ENCODE measurements around the gene OR51G2.
"Not testable (repeated sequence)": the region's sequence is repeated elsewhere in the genome, so short reads cannot be mapped to it uniquely, and the experiment has no call there.

Gene OR51G2, protein sequence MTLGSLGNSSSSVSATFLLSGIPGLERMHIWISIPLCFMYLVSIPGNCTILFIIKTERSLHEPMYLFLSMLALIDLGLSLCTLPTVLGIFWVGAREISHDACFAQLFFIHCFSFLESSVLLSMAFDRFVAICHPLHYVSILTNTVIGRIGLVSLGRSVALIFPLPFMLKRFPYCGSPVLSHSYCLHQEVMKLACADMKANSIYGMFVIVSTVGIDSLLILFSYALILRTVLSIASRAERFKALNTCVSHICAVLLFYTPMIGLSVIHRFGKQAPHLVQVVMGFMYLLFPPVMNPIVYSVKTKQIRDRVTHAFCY

DNA sequence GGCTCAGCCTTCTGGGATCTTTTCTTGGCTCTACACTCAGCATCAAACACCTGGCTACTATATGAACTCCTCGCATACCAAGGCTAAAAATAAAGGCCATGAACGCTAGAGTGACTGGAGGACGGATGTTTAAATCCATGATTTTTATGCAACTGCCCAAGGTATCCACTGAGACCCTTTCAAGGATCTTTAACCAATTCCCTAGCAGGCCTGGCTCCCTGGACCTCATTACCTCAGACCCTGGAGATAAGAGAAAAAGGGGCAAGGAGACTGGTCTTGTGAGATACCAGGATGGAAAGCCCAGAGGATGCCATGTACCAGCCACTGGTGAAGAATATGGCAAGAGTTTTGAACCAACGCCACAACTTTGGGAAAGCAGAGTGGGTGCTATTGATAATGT lies at the start of gene OR51G2:
Gene OR51G2 (minus strand): TSS at position 101 of the 400 bp plus-strand sequence. CDS start 3,687 bp downstream, outside the sequence.
- no peak for DNase-seq (ENCODE audit: low read depth)

DNA sequence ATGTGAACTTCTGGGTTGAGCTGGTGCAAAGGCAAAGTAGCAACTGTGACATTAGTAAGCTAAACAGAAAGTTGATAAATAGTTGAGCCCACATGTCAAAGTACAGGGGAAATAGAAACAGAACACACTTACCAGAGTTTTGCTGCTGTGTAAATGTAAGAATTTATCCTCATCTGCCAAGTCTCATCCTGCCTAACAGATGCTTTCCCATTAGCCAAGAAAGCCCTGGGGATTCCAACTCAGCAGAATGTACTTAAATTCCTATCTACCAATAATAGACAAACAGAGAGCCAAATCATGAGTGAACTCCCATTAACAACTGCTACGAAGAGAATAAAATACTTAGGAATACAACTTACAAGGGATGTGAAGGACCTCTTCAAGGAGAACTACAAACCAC lies 43.7 kb upstream of the OR51G2 start:
- DNase-seq (ENCODE audit: low read depth) = no peak

DNA sequence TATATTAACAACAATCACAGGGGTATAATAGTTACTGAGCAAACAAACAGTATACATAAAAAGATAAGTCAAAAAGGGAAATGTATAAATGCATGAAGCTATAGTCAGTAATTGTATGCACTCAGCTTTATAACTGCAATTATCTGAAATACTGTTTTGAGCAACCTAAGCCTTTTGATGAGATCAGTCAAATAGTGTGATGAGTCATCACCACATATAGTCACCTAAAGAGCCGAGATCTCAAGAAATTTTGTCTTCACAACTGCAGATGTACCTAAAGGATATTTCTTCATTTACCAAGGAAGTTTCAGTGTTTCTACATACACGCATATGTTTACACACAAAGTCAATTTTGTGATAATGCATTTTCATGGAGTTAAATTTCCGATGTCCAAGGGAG lies 41.7 kb upstream of the OR51G2 start:
- DNase-seq (ENCODE audit: low read depth) = no peak

DNA sequence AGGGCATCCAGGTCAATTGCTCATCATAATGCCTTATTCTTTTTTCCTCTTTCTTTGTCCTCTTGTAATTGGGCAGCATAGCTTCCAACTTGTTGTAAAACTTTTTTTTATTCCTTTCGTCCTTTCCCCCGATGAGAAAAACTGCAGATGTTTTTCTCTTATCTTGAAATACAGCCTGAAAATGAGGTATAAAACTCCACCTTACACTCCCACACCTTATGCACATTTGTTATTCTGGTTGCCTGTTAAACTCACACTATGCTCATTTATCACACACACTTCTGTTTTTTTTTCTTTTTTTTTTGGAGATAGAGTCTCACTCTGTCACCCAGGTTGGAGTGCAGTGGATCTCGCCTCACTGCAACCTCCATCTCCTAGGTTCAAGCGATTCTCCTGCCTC lies 38.2 kb upstream of the OR51G2 start:
- no peak for DNase-seq (ENCODE audit: low read depth)

DNA sequence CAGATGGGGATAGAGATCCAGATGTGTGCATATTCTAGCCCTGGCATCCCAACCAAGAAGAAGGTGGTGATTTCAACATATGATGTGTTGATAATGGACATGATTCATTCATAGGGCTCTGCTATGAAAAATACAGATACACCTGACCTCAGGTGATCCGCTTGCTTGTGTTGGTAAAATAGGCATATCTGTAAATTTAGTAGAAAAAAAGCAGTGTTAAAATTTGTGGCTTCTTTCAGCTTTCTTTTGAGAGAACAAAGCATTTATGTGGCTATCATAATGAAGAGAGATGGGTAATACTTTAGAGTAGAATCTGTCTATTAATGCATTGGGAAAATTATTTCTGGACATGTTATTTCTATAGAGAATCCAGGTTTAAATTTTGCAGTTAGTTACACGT lies 36.5 kb upstream of the OR51G2 start, which contains the start of gene OR51A2:
Gene OR51A2 (minus strand): TSS at position 101 of the 400 bp plus-strand sequence. CDS start 0 bp downstream, at position 101.
- DNase-seq (ENCODE audit: low read depth) = not testable (repeated sequence)

DNA sequence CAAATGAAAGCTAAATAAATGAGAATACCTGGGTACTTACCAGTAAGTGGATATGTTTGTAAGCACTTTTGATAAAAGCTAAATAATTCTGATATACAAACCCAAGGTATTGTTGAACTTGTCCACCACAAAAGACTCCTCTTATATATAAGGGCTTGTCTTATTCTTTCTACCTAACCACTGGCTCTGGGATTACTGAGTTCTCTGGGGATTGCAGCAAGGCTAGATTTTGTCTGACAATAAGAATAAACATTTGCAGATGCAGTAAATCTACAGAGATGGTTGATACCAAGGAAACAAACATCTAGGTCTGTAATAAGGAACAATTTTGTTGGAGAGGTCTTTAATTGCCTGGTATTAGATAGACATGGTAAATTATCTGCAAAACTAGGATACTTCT lies 28.4 kb upstream of the OR51G2 start, which contains the start of gene OR51A4:
Gene OR51A4 (minus strand): TSS at position 101 of the 400 bp plus-strand sequence. CDS start 505 bp downstream, outside the sequence.
- no peak for DNase-seq (ENCODE audit: low read depth)

DNA sequence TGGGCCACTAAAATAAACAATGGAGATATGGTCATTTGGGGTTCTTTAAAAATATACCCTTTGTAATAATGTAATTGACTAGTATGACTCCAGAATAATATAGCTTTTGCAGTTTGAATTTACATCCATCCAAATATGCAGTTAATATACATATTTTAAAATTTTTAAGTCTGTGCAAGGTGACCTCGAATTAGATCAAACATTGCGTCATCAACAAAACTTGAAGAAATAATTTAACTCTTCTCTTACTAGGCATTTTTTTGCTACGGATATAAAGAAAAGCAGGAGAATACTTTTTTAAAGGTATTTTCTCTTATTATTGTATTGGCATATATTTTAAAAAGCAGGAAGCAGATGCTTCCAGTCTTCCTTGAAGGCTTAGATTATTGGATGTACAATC lies 17.6 kb upstream of the OR51G2 start:
- DNase-seq (ENCODE audit: low read depth) = no peak

DNA sequence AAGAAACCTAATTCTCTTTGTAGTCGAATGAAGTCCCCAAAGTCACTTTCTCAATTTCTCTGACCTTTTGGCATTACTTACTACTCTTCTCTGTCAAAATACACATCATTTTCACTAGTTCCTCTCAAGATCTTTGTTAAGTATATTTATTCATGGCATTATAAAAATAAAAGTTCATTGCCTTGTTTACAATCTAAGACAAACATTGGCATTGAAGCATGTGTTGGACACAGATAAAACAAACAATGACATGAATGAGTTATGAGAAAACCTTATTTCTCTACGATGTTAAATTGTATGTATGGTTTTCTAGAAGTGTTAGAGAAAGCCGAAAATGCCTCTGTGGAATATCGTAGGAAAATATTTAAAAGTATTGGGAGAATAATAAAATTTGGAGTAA lies 13.6 kb upstream of the OR51G2 start:
- no peak for DNase-seq (ENCODE audit: low read depth)

DNA sequence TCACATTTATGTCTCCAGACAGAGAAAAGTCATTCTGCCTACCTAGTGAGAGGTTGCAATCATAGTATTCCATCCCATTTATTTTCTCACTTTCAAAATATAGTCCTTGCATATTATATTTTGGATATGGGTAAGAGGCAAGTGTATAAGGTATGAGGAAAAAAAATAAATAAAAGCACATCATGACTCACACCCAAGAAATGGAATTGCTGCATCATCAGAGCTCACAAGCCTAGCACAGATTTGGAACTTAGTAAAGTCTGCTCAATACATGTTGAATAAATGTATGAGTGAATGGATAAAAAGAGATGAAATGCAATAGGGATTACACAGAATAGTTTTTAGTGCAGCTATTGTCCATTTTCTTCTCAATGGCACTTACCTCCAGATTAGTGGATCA lies 7.5 kb upstream of the OR51G2 start:
- no peak for DNase-seq (ENCODE audit: low read depth)

DNA sequence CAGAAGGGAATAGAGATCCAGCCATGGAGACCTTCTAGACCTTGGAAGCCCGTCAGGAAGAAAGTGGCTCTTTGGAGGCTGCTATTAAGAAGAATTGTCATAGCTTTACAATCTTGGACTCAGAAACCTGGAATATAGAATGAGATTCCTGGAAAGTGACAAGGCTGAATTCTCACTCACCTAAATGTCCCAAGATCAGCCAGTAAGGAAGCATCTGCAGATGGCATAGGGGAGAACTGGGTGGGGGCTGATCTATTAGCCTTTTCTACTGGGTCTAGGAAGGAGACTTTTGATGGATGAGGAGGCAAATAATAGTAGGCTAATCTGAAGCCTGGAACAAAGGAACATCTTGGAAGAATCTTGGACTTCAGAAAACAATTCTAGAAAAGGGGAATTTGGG lies 5.1 kb upstream of the OR51G2 start, which contains the start of gene OR51G1:
Gene OR51G1 (minus strand): TSS at position 101 of the 400 bp plus-strand sequence. CDS start 0 bp downstream, at position 101.
- no peak for DNase-seq (ENCODE audit: low read depth)

DNA sequence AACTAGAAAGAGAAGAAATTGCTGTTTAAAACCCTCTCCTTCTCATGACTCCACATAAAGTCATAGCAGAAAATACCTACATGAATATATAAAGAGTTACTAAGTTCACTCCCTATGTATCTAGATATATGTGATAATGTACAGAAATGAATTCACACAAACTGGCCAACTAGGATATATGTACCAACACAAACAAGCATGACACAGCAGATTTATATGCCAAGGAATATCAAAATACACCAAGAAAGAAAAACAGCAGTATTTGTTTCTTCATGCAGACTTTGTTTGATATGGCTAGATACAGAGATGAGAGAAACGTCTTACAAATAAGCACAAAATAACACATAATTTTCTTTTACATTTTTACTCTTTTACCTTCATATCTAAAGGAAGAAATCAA lies 3.2 kb upstream of the OR51G2 start:
- DNase-seq (ENCODE audit: low read depth) = no peak

DNA sequence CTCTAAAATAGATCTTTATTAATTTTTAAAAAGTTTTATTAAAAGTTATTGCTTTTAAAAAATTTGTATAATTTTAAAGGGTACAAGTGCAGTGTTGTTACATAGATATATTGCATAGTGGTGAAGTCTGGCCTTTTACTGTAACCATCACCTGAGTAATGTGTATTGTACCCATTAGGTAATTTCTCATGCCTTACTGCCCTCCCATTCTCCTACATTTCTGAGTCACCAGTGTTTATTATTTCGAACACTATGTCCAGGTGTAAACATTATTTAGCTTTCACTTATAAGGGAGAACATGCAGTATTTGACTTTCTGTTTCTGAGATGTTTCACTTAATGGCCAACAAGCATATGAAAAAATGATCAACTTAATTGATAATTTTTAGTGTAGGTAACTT lies 2.6 kb upstream of the OR51G2 start:
- DNase-seq (ENCODE audit: low read depth) = no peak

DNA sequence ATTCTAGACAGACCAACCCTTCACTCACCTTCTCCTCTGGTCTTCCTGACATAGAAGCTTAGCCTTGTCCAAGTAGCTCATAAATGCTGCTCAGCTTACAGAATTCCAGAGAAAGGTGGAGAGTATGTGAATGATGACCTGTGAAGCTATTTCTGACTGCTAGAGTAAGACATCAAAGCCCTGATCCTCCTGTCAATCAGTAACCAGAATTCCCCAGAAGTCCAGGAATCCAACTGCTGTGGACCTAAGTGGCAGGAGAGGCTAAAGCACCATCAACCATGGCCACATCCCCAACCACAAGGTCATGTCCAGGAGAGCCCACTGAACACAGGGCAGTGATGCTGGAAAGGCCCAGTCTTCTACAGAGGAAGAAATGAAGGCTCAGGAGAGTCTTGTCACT lies 2.6 kb downstream of the OR51G2 start:
- DNase-seq (ENCODE audit: low read depth) = no peak

DNA sequence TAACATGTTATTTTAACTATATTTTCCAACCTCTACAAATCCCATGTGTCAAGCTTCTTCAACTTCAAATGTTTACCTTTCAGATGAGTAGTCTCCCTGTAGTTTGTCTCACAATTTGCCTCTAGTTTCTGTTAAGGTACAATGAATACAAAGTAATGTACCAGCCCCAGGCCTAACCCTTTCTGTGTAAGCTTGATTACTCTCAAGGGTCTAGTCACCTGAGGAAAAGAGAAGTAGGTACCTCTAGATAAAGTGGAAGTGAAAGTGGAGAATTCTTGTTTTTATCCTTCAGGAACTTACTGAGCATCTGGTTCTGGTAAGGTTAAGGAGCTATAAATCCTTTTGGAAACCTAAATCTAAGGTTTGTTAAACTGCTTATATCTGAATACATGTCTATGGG lies 15.7 kb downstream of the OR51G2 start, which contains the start of gene OR51A7:
Gene OR51A7 (plus strand): TSS at position 300 of the 400 bp plus-strand sequence. CDS start 3,587 bp downstream, outside the sequence.
- no peak for DNase-seq (ENCODE audit: low read depth)

DNA sequence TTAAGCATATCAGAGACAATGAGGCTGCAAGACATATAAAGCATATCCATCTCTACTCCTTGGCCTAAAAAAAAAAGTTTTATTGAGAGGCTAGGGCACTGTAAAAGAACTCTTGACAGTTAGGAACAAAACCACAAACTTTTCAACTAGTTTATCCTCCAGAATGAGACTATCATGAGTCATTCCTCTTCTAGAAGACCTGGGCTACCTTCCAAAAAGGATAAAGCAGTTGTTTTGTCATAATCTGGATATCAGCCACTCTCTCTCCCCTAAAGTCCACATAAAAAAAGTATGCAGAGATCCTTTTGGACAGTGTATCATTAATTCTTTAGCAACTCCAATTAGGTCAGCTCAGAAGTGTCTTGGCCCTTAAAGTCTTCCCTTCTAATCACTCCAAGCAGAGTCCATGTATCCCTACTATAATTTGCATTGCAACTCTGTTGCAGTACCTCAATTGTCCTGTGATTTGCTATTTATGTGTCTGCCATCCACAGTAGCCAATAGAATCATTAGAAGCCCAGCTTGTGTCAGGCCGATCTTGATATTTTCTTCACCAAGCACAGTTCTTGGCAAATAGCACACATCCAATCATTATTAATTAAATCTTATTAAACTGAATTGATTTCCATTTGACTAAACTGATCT lies 27.0 kb downstream of the OR51G2 start:
- no peak for DNase-seq (ENCODE audit: low read depth)

DNA sequence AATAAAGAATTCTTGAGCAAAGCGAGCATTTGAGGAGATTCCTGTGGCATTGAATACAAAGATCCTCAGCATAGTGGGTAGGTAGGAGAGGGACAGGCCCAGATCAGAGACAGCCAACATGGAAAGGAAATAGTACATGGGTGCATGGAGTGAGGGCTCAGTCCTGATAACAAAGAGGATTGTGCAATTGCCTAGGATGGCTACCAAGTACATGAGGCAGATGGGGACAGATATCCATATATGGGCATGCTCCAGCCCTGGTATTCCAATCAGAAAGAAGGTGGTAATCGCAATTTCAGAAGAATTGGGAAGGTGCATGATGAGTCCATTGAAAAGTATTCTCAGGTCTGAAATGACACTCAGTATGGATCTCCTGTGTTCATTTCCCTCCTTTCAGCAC lies 28.9 kb downstream of the OR51G2 start:
- DNase-seq (ENCODE audit: low read depth) = no peak

DNA sequence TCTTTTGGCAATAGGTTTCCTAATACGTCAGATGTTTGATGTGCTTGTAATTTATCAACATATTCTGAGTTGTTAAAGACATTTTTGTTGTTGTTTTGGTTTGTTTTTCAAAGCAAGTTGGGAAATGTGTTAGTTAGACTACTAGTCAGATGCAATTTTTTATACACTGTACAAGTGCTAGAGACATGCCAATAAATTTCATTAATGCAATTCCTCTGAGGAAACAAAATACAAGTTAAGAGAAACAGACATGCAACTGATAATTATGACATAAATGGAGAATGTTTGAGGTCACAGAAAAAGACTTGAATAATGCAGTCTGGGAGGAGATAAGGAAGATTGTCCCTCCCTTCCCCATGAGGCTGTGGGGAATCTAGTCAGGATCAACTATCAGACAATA lies 31.6 kb downstream of the OR51G2 start:
- DNase-seq (ENCODE audit: low read depth) = no peak

DNA sequence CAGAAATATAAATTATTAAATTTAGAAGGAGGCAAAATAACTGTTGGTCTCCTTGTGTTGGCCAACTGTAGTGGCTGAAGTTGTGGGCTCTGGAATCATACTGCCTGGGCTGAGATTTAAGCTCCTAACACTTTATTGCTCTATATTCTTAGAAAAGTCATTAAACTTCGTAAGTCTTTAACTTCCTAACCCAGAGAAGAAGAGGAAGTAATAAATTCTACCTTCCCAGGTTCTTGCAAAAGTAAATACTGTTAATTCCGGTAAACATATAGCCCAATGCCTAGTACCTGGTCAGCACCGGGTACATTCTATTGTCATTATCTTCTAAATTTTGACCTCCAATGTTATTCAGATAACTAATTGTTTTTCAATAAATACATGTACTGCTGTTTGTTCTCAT lies 33.0 kb downstream of the OR51G2 start:
- DNase-seq (ENCODE audit: low read depth) = no peak

DNA sequence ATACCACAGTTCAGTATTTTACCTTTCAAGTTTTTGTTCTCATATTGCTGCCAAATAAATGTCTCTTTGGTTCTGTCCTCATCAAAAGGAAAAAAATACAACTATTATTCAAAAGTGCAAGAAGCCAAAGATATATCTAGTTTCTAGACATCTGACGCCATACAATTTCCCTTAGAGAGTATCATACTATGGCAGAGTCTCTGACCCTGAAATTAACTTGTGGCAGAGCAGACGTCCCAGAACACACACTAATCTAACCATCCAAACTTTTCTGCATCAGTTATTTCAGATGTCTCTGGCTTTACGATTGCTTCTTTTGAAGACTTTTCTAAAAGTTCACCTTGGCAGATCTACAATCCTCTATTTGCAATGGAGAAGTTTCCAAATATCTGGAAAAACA lies 34.8 kb downstream of the OR51G2 start:
- DNase-seq (ENCODE audit: low read depth) = no peak

DNA sequence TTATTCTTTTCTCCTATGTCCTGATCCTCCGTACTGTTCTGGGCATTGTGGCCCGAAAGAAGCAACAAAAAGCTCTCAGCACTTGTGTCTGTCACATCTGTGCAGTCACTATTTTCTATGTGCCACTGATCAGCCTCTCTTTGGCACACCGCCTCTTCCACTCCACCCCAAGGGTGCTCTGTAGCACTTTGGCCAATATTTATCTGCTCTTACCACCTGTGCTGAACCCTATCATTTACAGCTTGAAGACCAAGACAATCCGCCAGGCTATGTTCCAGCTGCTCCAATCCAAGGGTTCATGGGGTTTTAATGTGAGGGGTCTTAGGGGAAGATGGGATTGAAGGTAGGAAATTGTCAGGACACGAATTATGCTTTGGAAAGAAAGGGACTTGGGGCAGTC lies 36.6 kb downstream of the OR51G2 start:
- no peak for DNase-seq (ENCODE audit: low read depth)

DNA sequence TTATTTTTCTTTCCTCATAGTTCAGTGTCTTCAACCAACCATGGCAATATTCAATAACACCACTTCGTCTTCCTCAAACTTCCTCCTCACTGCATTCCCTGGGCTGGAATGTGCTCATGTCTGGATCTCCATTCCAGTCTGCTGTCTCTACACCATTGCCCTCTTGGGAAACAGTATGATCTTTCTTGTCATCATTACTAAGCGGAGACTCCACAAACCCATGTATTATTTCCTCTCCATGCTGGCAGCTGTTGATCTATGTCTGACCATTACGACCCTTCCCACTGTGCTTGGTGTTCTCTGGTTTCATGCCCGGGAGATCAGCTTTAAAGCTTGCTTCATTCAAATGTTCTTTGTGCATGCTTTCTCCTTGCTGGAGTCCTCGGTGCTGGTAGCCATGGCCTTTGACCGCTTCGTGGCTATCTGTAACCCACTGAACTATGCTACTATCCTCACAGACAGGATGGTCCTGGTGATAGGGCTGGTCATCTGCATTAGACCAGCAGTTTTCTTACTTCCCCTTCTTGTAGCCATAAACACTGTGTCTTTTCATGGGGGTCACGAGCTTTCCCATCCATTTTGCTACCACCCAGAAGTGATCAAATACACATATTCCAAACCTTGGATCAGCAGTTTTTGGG lies 37.2 kb downstream of the OR51G2 start, which contains the start of gene OR51T1:
Gene OR51T1 (plus strand): TSS at position 41 of the 641 bp plus-strand sequence. CDS start 0 bp downstream, at position 41.
- DNase-seq (ENCODE audit: low read depth) = no peak

DNA sequence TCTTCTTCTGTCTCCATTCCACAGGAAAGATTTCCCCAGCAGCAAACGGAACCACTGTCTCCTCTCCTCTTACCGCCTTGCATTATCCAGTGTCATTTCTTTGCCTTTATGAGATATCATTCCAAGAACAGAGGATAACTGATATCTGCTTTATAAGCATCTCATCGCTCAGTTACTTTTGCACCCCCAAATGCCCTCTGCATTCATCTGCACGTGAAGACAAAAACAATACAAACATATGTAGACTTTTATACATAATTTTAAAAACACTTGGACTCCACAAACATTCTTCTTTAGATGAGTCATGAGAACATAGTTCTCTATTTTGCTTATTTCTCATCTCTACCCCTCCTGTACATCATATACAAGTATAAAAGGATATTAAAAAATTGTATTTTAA lies 38.0 kb downstream of the OR51G2 start:
- DNase-seq (ENCODE audit: low read depth) = no peak

DNA sequence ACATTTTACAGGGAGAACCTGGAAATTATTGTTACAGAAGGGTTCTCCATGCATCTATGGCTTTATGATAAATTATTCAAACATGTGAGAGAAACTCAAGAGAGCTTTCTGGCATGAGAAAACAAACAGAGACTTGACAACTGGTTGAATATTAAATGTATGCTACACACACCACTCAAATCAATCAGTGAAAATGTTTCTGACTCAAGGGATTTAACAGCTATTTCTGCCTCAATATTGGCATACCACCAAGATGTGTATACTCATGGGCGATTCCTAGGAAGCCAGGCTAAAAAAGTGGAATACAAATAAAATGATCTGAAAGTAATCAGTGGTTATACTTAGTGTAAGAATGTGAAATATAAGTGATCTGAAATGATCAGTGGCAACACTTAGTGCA lies 53.3 kb downstream of the OR51G2 start:
- no peak for DNase-seq (ENCODE audit: low read depth)
